Adipocyte (in vitro differentiated cells): ENCODE results near the gene ZNF319.
"Not testable (repeated sequence)": the region's sequence is repeated elsewhere in the genome, so short reads cannot be mapped to it uniquely, and the experiment has no call there.

Source experiments
- DNase-seq: peaks from one replicate; pipeline ENCODE4 v3.0.0-alpha.2; 2015; ENCODE audit warnings: low read depth
- H3K27me3 ChIP-seq: replicated peaks from 2 replicates; pipeline ENCODE4 v1.7.0; 2013; ENCODE audit warnings: mild to moderate bottlenecking, low read length, moderate library complexity; ENCODE audit not compliant: control insufficient read depth, insufficient read depth
- H3K36me3 ChIP-seq: 2 replicates; pipeline ENCODE4 v1.7.0; 2013; ENCODE audit warnings: low read length, mild to moderate bottlenecking, moderate library complexity; ENCODE audit not compliant: control insufficient read depth, insufficient read depth, severe bottlenecking
- H3K4me1 ChIP-seq: 2 replicates; pipeline ENCODE4 v1.7.0; 2013; ENCODE audit warnings: mild to moderate bottlenecking, low read length, moderate library complexity; ENCODE audit not compliant: control insufficient read depth, insufficient read depth
- H3K4me3 ChIP-seq: 2 replicates; pipeline ENCODE4 v1.7.0; 2013; ENCODE audit warnings: mild to moderate bottlenecking, low read length, moderate library complexity
- H3K9ac ChIP-seq: 2 replicates; pipeline ENCODE4 v1.7.0; 2013; ENCODE audit warnings: mild to moderate bottlenecking, low read length, moderate library complexity
- H3K9me3 ChIP-seq: 2 replicates; pipeline ENCODE4 v1.7.0; 2013; ENCODE audit warnings: mild to moderate bottlenecking, low read length, moderate library complexity; ENCODE audit not compliant: control insufficient read depth

The ZNF319 gene

GRCh38 chr16:57978070-57978465 is 22.4 kb downstream of the ZNF319 start:
- DNase-seq, H3K36me3 ChIP-seq, H3K4me1 ChIP-seq, H3K9ac ChIP-seq, H3K4me3 ChIP-seq, H3K9me3 ChIP-seq: not testable (repeated sequence)
- H3K27me3 ChIP-seq, result peaks cover 63% of the 10 kb centered on the region

DNA sequence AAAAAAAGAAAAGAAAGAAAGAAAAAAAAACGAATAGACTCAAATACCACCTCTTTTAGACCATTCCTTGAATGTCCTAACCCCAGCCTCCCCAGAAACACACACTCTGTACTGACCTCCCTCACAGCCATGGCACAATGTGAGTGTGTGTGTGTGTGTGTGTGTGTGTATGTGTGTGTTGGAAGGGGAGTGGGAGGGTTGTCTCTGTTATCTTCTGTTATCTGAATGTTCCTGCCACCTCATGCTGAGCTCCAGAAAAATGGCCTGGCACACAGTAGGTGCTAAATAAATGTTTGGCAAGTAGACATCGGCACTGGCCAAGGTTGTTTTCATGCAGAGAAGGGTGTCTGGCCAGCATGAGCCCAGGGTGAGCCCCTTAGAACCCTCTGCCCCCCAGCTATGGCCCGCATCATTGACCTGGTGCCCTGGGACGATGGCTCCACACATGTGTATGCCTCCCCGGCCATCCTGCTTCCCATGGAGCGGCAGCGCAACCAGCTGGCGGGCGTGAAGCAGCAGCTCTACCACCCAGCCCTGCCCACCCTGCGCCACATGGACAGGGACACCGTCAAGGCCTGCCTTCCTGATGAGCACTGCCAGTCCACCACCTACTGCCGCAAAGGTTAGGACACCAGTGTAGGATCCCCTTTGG is 22.9 kb downstream of the ZNF319 start:
- H3K4me3 ChIP-seq, result no peak overlapping the region
- H3K36me3 ChIP-seq, result no peaks in the 10 kb centered on the region
- no peak overlapping the region for H3K9ac ChIP-seq
- DNase-seq, result no peak
- H3K4me1 ChIP-seq, result no peaks in the 10 kb centered on the region
- H3K9me3 ChIP-seq, result no peaks in the 10 kb centered on the region
- peaks cover 67% of the 10 kb centered on the region for H3K27me3 ChIP-seq

GRCh38 chr16:57976331-57976796 is 24.1 kb downstream of the ZNF319 start:
- Histone ChIP-seq H3K4me3 (no peak overlapping the region), H3K9me3 (no peaks in the 10 kb centered on the region), H3K36me3 (no peaks in the 10 kb centered on the region), H3K9ac (no peak overlapping the region), H3K27me3 (peaks cover 70% of the 10 kb centered on the region), H3K4me1 (no peaks in the 10 kb centered on the region)
- peak; percentile 30 for DNase-seq

- no peak for DNase-seq
- no peaks in the 10 kb centered on the region for H3K36me3 ChIP-seq
- no peaks in the 10 kb centered on the region for H3K9me3 ChIP-seq
- H3K27me3 ChIP-seq, result peaks cover 72% of the 10 kb centered on the region
- H3K4me1 ChIP-seq, result no peaks in the 10 kb centered on the region
- no peak overlapping the region for H3K9ac ChIP-seq
- no peak overlapping the region for H3K4me3 ChIP-seq
Measured at GRCh38 chr16:57972306-57972705, 28.2 kb downstream of the ZNF319 start.

- H3K36me3 ChIP-seq, result no peaks in the 10 kb centered on the region
Measured at GRCh38 chr16:57971848-57972247, 28.6 kb downstream of the ZNF319 start.

GRCh38 chr16:57970970-57971369 is 29.5 kb downstream of the ZNF319 start, which contains the start of gene CNGB1:
Gene CNGB1 (minus strand): TSS chr16:57971128. CDS start chr16:57967286, 3,842 bp downstream.
- peaks cover 65% of the 10 kb centered on the region for H3K27me3 ChIP-seq
- no peak for DNase-seq
- H3K4me1 ChIP-seq, result peaks cover 5% of the 10 kb centered on the region
- no peak within 1 kb of the TSS for H3K9ac ChIP-seq
- H3K4me3 ChIP-seq, result no peak within 1 kb of the TSS
- no peaks in the 10 kb centered on the region for H3K36me3 ChIP-seq
- H3K9me3 ChIP-seq, result no peaks in the 10 kb centered on the region

More at GRCh38 chr16:57971848-57972247, 28.6 kb downstream of the ZNF319 start:
- no peak for DNase-seq
- H3K27me3 ChIP-seq, result peaks cover 69% of the 10 kb centered on the region
- no peak overlapping the region for H3K9ac ChIP-seq
- H3K4me3 ChIP-seq, result no peak overlapping the region
- H3K9me3 ChIP-seq, result no peaks in the 10 kb centered on the region
- H3K4me1 ChIP-seq, result no peaks in the 10 kb centered on the region

GRCh38 chr16:57970319-57970718 is 30.2 kb downstream of the ZNF319 start:
- H3K9ac ChIP-seq, result no peak overlapping the region
- H3K4me3 ChIP-seq, result no peak overlapping the region
- H3K27me3 ChIP-seq, result peaks cover 60% of the 10 kb centered on the region
- no peaks in the 10 kb centered on the region for H3K36me3 ChIP-seq
- no peak for DNase-seq
- no peaks in the 10 kb centered on the region for H3K9me3 ChIP-seq
- H3K4me1 ChIP-seq, result peaks cover 5% of the 10 kb centered on the region

DNA sequence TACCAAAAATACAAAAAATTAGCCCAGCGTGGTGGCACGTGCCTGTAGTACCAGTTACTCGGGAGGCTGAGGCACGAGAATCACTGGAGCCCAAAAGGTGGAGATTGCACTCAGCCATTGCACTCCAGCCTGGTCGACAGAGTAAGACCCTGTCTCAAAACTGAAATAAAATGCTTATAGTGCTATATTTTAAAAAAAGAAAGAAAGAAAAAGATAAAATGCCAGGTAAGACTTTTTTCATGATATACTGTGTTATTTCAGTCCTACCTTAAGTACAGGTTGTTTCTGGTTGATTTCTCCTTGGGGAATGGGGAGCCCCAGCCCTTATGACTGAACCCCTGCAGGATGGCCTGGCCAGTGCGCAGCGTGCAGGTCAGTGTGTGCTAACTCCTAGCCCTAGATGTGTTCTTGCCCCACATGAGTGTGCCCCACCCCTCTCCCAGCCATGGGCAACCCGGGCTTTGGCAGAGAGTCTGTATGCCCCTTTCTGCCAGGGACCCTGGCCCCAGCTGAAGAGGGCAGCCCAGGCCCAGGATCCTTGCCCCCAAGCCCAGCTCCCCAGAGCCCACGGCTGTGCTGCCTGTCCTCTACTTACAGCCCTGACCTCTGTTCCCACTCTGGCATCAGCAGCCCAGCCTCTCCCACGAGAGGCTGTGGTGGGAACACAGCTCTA is 30.9 kb downstream of the ZNF319 start:
- no peaks in the 10 kb centered on the region for H3K36me3 ChIP-seq
- DNase-seq, result no peak
- no peak overlapping the region for H3K4me3 ChIP-seq
- no peaks in the 10 kb centered on the region for H3K9me3 ChIP-seq
- peaks cover 5% of the 10 kb centered on the region for H3K4me1 ChIP-seq
- peaks cover 54% of the 10 kb centered on the region for H3K27me3 ChIP-seq
- H3K9ac ChIP-seq, result no peak overlapping the region

GRCh38 chr16:57967916-57968315 is 32.6 kb downstream of the ZNF319 start:
- Histone ChIP-seq H3K27me3 (peaks cover 53% of the 10 kb centered on the region), H3K36me3 (no peaks in the 10 kb centered on the region), H3K4me3 (no peak overlapping the region), H3K9ac (no peak overlapping the region), H3K4me1 (peaks cover 5% of the 10 kb centered on the region), H3K9me3 (no peaks in the 10 kb centered on the region)
- DNase-seq, result no peak

GRCh38 chr16:57966986-57967385 is 33.5 kb downstream of the ZNF319 start:
- H3K9ac ChIP-seq, result no peak overlapping the region
- H3K4me1 ChIP-seq, result peaks cover 5% of the 10 kb centered on the region
- no peaks in the 10 kb centered on the region for H3K9me3 ChIP-seq
- no peak overlapping the region for H3K4me3 ChIP-seq
- peaks cover 52% of the 10 kb centered on the region for H3K27me3 ChIP-seq
- H3K36me3 ChIP-seq, result no peaks in the 10 kb centered on the region
- DNase-seq, result no peak

DNA sequence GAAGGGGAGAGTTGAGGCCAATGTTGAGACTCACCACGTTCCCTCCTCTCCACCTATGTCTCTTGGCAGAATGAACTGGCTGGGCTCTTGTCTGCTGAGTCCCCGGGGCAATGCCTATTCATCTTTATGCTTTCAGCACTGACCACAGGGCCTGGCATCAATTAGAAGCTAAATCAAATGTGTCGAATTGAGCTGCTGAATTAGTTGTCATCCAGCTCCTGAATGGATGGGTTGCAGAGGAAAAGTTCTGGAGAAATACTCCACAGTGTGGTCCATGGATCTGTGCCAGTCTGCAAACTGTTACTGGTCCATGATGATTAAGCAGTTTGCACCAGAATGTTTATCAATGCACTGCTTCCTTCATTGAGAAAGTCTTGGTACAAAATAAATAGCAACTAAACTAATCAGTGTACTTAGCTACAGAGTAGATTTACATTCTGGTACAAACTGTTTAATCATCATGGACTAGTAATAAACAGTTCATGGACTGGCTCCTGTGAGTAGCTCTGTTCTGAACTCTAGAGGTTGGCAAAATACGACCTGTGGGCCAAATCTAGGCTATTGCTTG is 34.2 kb downstream of the ZNF319 start:
- H3K27me3 ChIP-seq, result peaks cover 52% of the 10 kb centered on the region
- H3K9ac ChIP-seq, result no peak overlapping the region
- no peaks in the 10 kb centered on the region for H3K36me3 ChIP-seq
- DNase-seq, result no peak
- no peaks in the 10 kb centered on the region for H3K9me3 ChIP-seq
- no peak overlapping the region for H3K4me3 ChIP-seq
- peaks cover 5% of the 10 kb centered on the region for H3K4me1 ChIP-seq
